Measurements from ENCODE around the gene ITIH5.

DNA sequence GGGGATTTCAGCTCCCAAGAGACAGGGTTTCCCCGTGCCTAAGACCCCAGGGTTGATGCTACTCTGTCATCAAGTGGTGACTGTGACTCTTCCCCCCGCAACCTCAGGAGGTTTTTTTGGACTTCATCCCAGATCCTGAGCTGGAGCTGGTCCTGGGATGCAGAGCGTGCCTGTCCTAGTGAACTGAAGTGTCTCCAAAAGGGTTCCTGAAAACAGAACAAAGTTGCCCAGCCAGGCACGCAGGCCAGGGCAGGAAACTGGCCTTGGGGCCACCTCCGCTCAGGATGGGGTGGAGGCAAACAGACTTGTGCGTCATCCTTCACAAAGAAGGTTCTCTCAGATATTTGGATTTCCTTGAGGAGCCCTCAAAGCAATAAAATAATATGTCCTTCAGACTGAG, 118.9 kb downstream of the ITIH5 start:
- TF ChIP-seq, protein P1, sequence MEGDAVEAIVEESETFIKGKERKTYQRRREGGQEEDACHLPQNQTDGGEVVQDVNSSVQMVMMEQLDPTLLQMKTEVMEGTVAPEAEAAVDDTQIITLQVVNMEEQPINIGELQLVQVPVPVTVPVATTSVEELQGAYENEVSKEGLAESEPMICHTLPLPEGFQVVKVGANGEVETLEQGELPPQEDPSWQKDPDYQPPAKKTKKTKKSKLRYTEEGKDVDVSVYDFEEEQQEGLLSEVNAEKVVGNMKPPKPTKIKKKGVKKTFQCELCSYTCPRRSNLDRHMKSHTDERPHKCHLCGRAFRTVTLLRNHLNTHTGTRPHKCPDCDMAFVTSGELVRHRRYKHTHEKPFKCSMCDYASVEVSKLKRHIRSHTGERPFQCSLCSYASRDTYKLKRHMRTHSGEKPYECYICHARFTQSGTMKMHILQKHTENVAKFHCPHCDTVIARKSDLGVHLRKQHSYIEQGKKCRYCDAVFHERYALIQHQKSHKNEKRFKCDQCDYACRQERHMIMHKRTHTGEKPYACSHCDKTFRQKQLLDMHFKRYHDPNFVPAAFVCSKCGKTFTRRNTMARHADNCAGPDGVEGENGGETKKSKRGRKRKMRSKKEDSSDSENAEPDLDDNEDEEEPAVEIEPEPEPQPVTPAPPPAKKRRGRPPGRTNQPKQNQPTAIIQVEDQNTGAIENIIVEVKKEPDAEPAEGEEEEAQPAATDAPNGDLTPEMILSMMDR (conservative IDR thresholded peaks at IDR 0.05 in 1 of 2, IDR thresholded peaks at IDR 0.05 in 1 of 2; ENCODE audit: low read depth in 1 of 2, low read length in 2 of 2): no peak
- TF ChIP-seq EZH2 (IDR thresholded peaks at IDR 0.05; ENCODE audit: low read length, missing control alignments): no peak

Measured in fibroblast of lung (primary cell).